ENCODE measurements around the gene SH3TC1.

- TF ChIP-seq, protein P1, sequence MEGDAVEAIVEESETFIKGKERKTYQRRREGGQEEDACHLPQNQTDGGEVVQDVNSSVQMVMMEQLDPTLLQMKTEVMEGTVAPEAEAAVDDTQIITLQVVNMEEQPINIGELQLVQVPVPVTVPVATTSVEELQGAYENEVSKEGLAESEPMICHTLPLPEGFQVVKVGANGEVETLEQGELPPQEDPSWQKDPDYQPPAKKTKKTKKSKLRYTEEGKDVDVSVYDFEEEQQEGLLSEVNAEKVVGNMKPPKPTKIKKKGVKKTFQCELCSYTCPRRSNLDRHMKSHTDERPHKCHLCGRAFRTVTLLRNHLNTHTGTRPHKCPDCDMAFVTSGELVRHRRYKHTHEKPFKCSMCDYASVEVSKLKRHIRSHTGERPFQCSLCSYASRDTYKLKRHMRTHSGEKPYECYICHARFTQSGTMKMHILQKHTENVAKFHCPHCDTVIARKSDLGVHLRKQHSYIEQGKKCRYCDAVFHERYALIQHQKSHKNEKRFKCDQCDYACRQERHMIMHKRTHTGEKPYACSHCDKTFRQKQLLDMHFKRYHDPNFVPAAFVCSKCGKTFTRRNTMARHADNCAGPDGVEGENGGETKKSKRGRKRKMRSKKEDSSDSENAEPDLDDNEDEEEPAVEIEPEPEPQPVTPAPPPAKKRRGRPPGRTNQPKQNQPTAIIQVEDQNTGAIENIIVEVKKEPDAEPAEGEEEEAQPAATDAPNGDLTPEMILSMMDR (IDR thresholded peaks at IDR 0.05; ENCODE audit: low read depth, low read length): no peak
- no peak for TF ChIP-seq EZH2phosphoT487 (IDR thresholded peaks at IDR 0.05; ENCODE audit: low read depth)
Measured at GRCh38 chr4:8204576-8205227, 5.6 kb downstream of the SH3TC1 start.
